Measurements from ENCODE around the gene PRPF18.

- TF ChIP-seq ARNTL (CRISPR knock-in tag; IDR thresholded peaks at IDR 0.05; ENCODE audit: borderline replicate concordance, low read depth) (no peak), TSHZ2 (CRISPR knock-in tag; IDR thresholded peaks at IDR 0.05) (no peak), ZFP30 (CRISPR knock-in tag; IDR thresholded peaks at IDR 0.05) (no peak), ZNF8 (CRISPR knock-in tag; IDR thresholded peaks at IDR 0.05) (no peak), PATZ1 (CRISPR knock-in tag; IDR thresholded peaks at IDR 0.05; ENCODE audit: borderline replicate concordance) (no peak), OSR1 (CRISPR knock-in tag; IDR thresholded peaks at IDR 0.05) (no peak), CSDC2 (CRISPR knock-in tag; IDR thresholded peaks at IDR 0.05) (no peak), CREB5 (CRISPR knock-in tag; IDR thresholded peaks at IDR 0.05; ENCODE audit: low read depth) (no peak), TOX (CRISPR knock-in tag; IDR thresholded peaks at IDR 0.05; ENCODE audit: borderline replicate concordance) (no peak), ZC3H10 (CRISPR knock-in tag; IDR thresholded peaks at IDR 0.05) (no peak)
Observed at GRCh38 chr10:13564576-13564975, 22.2 kb upstream of the PRPF18 start.

Measured in SK-N-SH treated with all-trans-retinoic acid at 6 μM for 48 hours (cell line).